Fibroblast of peridontal ligament (primary cell): ENCODE data around the gene SYNDIG1.
"Not testable (repeated sequence)": the region's sequence is repeated elsewhere in the genome, so short reads cannot be mapped to it uniquely, and the experiment has no call there.

ENCODE experiments used
- DNase-seq: peaks from one replicate; pipeline ENCODE4 v3.0.0-alpha.2; 2010; ENCODE audit errors: extremely low read depth

Gene SYNDIG1

DNA sequence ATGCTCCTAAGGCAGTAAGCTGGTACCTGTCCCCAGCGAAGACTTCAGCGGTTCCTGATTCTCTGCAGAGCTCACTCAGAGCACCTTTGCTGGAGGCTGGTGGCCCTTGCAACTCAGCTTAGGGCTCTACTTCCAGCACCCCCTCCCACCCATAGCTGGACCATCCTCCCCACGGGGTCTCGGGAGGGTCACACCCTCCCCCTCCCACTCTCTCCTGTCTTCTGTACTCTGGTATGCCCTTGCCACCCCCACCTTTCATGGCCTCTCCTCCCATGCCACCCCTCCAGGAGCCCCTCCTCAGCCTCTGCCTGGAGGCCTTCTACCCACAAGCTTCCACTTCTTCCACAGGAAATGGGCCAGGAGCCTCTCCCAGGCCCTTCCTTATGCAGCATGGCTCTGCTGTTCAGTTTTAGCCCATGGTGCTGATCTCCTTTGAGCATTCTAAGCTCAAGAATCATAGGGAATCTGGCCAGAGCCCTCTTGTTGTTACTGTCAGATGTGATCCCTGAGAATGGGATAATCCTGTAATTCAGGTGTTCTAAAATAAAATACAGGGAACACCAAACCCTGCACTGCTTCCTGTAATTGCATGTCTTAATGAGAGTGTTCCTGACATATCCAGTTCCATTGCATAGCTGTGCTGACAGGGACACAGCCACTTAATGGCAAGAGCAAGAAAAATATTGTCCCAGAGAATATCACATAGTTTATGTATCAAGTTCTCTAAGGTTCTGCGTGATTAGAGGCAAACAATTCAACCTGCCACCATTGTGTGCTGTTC is 142.1 kb downstream of the SYNDIG1 start:
- DNase-seq: no peak

DNA sequence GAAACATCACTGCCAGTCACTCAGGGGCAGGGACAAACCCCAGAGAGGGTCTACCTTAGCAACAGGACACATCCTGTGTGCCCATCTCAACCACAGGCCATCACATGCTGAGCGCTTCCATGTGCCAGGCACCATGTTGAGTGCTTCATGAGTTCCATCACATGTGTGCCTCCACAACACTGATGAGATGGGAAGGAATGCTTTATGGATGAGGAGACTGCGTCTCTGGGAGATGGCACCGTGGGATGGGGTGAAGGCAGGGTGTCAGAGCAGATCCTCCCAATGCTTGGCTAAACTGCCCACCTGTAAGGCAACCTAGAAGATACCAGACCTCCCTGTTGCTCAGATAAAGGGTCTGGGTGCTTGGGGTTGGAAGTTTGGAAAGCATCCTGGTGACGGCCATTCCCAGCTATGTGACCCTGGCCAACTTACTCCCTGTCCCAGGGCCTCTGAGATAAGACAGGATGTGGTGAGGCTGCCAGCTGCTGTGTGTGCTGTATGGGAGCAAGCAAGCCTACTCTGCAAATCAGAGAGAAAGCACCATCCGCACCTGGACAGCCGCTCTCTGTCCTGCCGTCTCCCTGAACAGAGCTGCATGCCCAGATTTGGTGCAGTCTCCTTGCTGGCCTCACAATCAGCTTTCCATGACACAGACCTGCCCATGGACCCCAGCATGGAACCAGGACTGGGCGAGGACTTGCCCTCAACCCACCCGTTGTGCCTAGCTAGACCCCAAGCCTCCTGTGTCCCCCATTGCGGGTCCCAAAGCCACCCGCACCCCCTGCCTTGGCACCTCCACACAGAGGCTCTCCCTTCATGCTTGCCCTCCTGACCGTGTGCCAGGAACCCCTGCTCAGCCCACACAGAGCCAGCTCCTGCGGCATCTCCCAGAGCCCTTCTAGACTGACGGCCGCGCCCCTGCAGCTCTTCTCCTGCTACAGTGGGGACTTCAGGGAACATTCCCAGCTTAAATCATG is 143.7 kb downstream of the SYNDIG1 start:
- no peak for DNase-seq

DNA sequence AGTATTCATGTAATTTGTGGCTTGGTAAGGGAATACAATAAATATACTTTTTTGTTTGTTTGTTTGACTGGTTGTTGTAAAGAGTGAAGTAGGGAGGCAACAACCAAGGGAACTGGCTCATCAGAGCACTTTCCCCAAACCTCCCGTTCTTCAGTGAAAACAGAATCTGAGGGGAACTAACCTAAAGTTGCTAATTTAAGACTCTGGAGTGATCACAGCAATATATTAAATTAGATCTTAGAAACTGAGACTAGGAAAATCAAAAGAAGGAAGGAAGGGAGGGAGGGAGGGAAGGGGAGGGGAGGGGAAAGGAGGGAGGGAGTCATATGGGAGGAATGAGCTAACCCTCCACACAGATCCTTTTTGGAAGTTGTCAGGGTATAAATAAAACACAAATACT is 144.9 kb downstream of the SYNDIG1 start:
- no peak for DNase-seq

DNA sequence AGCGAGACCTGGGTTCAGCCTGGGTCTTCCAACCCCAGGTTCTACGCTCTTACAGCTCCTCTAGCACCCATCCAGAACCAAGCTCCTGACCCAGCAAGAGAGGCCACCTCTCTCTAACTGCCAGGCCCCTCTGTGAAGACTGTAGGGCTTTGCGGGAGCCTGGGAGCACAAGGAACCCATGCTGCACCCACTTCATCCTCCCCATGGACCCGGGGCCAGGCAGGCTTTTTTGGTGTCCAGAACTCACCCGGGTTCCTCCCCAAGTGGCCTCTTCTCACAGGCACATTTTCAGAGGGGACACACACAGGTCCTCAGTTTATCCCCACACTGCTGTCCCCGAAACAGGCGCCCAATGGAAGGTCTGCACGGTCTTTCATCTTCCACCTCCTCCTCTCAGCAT is 145.9 kb downstream of the SYNDIG1 start:
- no peak for DNase-seq

DNA sequence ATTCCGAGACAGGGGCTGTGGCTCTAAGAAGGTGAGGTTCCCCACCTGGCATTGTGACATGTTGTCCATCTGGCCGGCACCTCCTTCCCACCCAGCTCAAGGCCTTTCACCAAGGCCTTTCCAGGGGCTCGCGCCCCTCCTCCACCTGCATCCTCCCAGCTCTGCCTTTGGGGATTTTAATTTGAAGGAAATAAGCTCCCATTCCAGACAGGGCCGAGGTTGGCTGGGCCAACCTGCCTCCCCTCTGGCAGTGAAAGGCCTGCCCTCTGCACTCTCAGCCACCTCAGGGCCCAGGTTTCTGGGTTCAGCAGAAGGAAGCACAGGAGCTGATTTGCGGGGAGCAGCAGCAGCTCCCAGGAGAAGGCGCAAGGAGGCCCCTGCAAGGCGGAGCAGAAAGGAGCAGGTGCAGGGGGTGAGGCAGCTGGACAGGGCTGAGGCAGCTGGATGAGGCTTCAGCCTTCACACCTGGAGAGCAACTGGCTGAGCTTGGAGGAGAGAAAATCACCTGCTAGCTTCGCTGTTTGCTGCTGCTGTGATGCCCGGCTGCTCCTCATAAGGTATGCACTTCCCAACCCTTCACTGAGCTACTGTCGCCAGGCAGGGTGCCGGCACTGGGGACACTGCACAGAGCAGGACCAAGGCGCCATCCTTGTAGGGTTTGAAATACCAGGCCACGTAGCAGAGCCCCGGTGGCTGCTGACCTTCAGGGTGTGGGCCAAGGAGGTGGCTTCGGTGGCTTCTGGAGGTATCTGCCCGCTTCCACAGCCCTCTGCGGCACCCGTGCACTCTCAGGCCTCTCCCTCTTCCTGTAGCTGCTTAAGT is 147.0 kb downstream of the SYNDIG1 start:
- DNase-seq: no peak

DNA sequence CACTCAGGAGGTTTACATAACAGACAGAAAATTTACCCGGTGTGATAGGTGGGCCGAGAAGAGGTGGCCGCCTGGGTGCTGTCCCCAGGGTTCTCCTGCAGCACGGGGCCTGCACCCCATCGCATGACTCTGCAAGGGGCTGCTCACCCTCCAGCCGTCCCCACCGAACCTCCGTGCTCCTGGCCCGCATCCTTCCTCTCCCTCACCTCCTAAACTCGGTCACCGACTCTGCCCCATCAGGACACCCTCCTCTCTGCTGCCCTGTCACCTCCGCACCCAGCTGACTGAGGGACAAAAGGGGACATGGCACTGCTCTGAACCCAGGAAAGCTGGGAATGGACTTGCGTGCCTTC is 147.6 kb downstream of the SYNDIG1 start:
- no peak for DNase-seq

DNA sequence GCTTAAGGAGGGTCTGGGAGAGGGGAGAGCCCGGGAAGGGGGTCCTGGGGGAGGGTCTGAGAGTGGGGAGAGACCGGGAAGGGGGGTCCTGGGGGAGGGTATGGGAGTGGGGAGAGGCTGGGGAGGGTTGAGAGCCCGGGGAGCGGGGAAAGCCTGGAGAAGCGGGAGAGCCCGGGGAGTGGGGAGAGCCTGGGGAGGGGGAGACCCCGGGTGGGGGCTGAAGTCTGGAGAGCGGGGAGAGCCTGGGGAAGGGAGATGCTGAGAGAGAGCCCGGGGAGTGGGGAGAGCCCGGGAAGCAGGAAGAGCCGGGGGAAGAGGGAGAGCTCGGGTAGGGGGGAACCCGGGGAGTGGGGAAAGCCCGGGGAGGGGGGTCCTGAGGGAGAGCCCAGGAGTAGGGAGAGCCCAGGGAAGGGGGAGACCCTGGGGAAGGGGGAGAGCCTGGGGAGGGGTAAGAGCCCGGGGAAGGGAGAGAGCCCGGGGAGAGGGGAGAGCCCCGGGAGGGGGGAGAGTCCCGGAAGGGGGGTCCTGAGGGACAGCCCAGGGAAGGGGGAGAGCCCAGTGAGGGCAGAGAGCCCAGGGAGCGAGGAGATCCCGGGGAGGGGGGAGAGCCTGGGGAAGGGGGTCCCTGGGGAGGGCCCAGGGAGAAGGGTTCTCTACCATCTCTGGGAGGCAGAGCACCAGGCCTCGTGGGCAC is 148.5 kb downstream of the SYNDIG1 start:
- DNase-seq: no peak

DNA sequence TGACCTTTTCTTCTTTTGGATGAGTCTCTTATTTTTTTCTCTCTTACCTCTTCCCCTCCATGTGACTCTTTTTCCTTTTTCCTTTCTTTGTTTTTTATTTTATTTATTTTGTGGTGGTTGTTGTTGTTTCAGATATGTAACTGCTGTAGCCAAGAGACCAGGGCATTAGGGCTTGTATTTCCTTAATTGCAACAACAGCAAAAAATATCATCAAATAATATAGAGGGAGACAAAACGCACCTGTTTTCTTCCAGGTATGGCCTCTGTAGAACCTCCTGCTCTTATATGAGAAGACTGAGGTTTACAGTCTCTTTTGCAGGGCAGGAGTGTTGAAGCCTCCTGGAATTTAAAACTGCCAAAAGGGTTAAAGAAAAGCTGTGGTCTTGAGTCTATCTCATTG is 149.3 kb downstream of the SYNDIG1 start:
- no peak for DNase-seq

DNA sequence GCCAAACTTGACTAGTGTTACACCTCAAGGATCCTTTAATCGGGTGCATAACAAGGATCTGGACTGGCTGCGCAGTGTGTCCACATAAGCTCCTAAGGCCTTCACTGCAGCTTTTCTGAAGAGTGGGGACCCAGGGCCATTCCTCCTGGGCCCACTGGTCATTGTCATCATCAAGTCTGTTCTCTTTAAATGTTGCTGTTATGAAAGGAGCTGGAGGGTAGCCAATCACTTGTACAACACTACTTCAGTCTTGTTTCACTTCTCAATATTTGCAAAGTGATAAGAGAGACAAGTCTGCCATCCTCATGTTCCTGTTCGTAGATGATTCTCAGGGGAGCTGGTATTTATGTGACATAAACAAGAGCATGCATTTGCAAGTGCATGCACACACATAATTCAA is 149.8 kb downstream of the SYNDIG1 start:
- peak; percentile 6 for DNase-seq

DNA sequence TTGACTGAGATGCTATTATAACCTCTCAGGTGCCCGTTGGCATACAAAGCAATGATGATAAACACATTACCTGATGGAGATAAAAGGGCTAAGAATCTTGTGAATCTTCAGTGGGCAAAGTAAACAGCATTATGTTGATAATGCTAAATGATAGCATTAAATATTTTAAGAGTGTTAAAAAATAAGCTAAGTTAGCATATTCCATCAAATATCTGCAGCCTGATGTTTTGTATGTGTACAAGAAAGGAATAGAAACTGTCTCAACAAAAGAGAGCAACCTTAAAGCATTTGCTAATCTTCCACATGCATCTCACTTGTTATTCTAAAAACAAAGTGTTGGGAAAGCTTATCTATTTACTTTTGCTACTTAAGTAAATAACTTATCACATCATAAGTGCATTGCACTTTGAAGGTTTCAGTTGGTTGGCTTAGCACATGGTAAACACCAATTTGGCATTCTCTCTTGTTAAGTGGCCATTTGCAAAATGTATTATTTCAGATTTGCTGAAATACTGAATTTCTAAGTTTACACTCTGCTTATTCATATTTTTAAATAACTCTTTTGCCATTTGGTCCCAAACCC is 151.6 kb downstream of the SYNDIG1 start:
- DNase-seq: no peak

DNA sequence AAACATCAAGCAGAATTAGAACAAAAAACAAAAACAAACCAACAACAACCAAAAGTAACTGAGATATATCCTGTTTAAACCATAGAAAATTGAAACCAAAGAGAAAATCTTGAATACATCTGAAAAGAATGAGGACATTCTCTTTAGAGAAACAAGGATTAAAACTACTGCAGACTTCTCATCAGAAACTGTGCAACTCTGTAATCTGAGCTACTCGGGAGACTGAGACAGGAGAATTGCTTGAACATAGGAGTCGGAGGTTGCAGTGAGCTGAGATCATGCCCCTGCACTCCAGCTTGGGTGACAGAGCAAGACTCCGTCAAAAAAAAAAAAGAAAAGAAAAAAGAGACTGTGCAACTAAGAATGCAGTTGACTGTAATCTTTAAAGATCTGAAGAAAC is 153.4 kb downstream of the SYNDIG1 start:
- peak; percentile 74 for DNase-seq

DNA sequence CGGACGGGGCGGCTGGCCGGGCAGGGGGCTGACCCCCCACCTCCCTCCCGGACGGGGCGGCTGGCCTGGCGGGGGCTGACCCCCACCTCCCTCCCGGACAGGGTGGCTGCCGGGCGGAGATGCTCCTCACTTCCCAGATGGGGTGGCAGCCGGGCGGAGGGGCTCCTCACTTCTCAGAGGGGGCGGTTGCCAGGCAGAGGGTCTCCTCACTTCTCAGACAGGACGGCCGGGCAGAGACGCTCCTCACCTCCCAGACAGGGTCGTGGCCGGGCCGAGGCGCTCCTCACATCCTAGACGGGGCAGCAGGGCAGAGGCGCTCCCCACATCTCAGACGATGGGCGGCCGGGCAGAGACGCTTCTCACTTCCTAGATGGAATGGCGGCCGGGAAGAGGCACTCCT is 156.7 kb downstream of the SYNDIG1 start:
- not testable (repeated sequence) for DNase-seq

DNA sequence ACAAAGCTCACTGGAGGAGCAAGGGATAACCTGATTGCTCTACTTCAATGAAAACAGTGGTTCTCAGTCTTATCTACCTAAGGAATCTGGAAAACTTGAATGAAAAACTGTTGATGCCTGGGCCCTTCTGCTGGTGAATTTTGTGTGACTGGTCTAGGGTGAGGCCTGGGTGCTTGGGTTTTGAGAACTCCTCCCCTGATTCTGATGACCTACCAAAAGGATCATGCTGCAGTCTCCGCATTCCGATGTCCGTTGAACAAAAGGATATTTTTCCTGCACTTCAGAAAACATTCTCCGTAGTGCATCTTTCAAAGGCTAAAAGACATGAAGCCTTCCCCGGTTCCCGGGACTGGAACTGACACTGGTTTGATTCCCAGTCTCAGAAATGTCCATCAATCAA is 157.9 kb downstream of the SYNDIG1 start:
- DNase-seq: no peak

DNA sequence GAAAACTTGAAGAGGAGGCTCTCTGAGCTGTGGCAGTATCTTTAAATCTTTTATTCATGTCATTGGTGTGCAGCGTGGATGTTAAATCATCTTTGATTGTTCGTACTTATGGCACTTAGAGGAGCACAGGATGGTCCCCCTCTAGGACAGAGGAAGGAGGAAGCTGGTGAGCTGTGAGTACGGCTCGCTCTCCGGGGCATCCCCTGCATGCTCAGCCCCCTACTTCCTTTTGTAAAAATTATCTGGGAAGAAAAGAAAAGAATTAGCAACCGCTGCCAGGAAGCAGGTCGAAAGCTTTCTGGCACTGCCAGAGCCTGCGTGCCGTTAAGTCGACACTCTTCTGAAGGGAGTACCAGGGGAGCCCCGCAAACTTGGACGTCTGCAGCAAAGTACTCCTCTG is 158.5 kb downstream of the SYNDIG1 start:
- DNase-seq: no peak

DNA sequence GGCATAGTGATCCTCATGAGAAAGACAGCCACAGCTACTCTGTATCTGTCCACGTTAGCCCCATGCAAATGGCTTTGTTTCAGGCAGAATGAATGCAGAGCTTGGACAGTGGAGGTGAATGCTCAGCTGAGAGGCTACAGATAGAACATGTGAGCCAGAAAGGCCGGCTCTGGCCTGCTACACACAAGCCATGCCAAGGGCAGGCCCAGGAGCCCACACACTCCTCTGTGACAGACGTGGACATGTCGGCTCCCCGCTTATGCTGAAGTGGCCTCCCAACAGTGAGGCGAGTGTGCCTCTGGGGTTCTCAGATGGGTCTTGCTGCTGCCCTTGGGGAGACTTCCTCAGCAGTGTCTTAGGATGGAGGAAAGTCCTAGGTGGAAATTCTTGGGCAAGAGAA is 159.6 kb downstream of the SYNDIG1 start:
- DNase-seq: no peak

DNA sequence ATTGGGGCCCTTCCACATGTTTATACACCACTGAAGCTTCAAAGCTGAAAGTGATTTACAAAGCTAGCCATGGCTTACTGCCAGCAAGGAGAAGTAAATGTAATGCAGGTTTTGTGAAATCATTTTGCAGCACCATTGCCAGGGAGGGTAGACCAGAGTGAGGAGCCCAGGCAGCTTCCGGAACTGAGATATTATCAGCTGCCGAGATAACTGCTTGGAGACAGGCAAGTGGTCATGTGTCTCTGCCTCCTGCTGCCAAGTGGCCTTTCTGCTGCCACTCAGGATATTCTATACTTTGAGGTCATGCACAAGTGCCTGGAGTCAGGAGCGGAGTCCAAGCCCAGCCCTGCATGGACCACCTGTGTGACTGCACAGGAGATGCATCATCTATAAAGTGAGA is 160.2 kb downstream of the SYNDIG1 start:
- DNase-seq: peak; percentile 18

DNA sequence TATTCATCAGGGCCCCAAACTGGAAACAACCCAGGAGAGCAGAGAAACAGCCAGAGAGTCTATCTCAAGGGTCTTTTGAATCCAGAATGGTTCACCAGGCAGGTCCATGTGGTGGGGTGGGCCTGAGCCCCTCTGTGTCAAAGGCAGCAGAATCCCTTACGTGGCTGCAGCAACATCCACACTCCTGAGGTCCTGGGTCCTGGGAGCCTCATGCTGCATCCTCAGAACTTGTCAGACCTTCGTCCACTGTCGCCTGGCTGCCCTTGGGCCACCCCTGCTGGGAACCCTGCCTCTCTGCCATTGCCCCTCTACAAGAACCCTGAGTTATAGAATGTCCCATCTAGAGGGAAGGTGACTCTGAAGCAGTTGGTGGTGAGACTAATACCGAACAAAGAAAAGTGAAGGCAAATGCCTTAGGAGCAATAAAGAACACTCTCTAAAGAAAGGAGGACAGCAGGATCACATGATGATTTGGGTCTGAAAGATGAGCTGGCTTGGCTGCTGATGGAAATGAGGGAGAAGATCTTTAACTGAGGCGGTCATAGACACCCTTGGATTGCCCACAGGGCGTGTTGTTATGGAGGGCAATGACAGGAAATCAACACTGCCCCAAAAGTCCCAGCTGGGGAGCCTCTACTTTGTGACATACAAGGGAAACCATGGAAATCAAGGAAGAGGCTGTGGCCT is 161.2 kb downstream of the SYNDIG1 start:
- DNase-seq: no peak

DNA sequence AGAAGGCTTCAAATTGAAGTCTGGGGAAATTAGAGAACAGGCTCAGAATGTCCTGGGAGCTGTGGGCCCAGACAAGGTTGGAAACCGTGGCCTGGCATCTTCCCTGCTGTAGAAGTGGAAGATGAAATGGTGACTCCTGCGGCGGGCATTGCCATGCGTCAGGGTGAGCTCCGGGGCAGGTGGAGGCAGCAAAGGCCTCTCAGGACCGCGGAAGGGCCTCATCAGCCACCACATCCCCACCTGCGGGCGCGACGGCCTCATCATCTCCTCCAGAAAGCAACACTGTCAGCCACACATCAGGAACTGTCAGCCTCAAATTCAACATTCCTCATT is 161.7 kb downstream of the SYNDIG1 start:
- DNase-seq: no peak

DNA sequence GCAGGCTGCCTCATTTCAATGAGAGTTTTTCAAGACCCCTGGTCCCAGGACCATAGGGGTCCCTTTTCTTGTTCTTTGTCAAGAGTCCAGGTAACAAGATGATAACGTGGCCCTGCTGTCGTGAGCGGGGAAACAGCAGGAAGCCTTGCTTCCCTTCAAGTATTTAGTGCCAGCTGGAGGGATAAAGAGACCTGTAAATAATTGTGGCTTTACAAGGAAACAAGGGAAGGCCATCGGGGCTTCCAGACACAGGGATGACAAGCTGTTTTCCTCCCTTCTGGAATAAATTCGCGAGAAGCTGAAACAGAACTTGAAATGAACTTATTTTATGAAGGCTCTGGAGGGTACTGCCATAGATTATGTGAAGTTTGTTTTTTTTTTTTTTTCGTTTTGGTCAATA is 163.2 kb downstream of the SYNDIG1 start:
- DNase-seq: no peak

DNA sequence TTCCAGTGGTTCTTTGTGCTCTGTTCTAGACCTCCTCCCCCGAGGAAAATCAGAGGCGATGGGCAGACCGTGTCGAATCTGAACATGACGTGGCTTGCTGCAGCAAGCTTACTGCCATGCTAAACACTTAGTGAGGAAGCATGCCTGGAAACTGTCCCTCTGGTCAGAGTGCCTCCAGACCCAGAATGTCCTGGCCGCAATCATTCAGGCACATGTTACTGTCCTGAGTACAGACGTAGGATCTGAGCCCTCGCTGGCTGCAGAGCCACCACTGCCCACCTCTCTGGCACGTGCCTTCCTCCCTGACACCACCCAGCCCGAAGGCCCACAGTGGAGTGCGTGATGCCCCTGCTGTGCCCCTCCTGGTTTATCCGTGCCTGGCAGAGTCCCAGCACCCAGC is 163.6 kb downstream of the SYNDIG1 start:
- DNase-seq: no peak

DNA sequence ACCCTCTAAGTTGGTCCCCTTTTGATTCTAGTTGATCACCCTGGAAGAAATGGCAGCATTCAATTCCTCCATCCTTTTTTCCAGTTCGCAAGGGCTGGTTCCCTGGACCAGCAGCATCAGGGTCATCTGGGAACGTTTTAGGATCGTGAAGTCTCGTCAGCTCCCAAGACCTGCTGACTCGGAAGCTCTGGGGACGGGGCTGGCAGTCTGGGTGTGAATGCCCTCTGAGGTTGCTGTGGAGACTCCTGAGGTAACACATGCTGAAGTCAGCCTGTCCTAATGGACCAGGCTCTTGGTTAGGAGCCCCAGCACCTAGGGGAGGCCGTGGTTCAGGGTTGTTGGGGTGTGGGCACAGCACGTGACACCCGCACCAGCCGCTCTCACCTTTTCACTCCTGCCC is 164.1 kb downstream of the SYNDIG1 start:
- DNase-seq: no peak
